GM18873 (cell line): Measurements from ENCODE around the gene GABRA4.

ENCODE experiments used
- ATAC-seq: cut with Tn5 transposase; IDR thresholded peaks from one replicate; pipeline ENCODE4 v1.9.1; 2021; ENCODE audit warnings: mild to moderate bottlenecking, moderate library complexity, moderate number of reproducible peaks; ENCODE audit not compliant: unreplicated experiment, low FRiP score

The GABRA4 gene

DNA sequence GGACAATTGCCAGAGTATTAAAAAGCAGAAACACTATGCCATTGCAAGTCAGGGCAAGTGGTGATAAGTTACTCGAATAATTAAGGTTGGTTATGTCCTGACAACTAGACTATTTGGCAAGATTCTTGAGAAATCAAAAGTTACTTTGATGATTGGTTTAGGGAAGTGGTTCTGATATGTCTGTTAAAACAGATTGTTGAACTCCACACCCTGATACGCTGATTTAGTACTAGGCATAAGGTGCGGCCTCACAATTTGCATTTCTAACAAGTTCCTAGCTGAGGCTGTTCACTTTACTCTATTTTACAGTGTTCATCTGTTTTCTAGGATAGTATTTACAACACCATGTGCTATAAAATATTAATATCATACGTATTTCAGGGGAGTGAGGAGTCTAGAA is 12.5 kb downstream of the GABRA4 start:
- no peak for ATAC-seq

DNA sequence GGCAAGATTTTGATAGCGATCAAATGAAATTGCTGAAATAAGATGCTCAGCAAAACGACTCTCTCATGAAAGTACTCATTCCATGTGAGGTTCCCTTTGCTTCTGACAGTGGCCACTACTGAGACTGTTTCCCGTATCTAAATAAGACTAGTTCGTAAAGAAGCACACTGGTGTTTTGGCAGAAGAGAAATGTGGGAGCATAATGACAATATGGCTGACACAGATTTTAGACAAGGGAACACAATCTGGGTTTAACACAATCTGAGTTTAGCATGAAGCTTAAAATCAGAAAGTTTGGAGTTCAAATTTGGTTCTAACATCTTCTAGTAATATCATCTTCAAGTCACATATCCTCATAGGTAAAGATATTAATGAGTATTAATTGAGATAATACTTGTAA is 13.7 kb downstream of the GABRA4 start:
- no peak for ATAC-seq

- ATAC-seq = no peak
These were observed 14.1 kb downstream of the GABRA4 start for GRCh38 chr4:46979283-46979682.

- no peak for ATAC-seq
These were observed 16.1 kb downstream of the GABRA4 start for GRCh38 chr4:46977245-46977644.

GRCh38 chr4:46975812-46976553 is 17.4 kb downstream of the GABRA4 start:
- no peak for ATAC-seq

GRCh38 chr4:46974891-46975543 is 18.4 kb downstream of the GABRA4 start:
- no peak for ATAC-seq

- no peak for ATAC-seq
These were observed 24.5 kb downstream of the GABRA4 start for GRCh38 chr4:46968847-46969246.

- ATAC-seq = no peak
These were observed 25.8 kb downstream of the GABRA4 start for GRCh38 chr4:46967631-46968030.

DNA sequence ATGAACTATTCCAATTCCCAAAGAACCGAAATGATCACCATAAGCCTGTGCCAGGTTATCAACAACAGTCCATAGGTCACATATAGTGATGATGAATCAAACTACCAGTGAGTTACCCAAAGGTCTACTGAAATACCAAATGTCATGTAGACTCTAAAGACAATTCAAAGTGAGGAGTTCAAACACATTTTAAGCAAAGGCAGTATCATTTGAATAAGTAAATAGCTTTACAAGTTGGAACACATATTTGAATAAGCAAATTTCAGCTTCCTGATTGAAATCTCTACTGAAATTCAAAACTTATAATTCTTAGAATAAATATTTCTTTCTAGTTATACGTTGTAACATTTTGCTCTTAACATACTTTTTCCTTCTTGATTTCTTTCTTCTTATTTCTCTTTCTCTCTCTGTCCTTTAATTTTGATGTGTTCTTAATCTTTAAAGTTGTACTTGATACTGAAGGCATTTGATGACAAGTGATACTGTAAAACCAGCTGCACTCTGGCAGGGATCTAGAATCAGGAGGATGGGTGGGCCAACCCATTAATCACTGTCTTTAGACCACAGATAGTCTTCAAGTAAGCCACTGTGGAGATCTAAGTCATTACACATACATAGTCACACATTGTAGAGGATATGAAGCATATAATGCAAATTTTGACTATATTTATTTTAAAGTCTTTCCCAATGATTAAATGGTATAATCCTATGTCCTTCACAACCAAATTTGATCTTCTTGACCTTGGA is 34.5 kb downstream of the GABRA4 start:
- ATAC-seq = no peak

GRCh38 chr4:46956451-46956850 is 36.9 kb downstream of the GABRA4 start:
- ATAC-seq = no peak

DNA sequence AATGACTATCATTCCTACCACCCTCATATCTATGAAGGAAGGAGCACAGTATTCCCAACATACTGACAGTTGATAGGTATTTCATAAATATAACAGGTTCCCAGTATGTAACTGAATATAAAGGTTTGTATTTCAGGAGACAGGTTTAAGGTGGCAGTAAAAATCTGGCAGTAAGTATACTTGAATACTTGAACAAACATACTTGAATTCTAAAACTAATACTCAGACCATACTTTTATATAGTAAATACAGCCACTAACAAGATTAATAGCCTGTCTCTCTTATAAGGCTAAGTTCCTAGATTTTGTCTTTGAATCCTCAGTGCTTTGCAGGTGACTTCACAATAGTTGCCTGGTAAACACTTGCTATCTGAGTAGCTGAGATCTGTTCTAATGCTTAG is 37.8 kb downstream of the GABRA4 start:
- no peak for ATAC-seq

- ATAC-seq = no peak
These were observed 38.7 kb downstream of the GABRA4 start for GRCh38 chr4:46954643-46955042.

GRCh38 chr4:46953564-46953963 is 39.8 kb downstream of the GABRA4 start:
- no peak for ATAC-seq

DNA sequence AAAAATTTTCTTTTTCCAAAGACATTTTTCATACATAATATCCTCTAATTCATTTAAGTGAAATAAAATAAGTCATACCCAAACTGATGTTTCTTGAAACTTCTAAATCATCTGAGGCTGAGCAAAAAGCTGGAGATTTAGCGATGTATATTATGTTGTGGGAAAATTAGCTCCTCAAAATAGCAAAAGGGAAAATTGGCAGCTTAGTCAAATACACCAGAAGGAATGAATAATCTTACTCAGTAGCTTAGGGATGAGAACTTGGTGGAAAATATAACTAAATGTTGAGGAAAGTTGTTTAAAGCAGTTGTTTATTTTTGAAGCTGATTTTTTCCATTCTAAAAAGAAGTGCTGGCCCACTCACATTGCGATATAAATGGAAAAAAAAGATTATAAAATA is 40.9 kb downstream of the GABRA4 start:
- ATAC-seq = no peak

DNA sequence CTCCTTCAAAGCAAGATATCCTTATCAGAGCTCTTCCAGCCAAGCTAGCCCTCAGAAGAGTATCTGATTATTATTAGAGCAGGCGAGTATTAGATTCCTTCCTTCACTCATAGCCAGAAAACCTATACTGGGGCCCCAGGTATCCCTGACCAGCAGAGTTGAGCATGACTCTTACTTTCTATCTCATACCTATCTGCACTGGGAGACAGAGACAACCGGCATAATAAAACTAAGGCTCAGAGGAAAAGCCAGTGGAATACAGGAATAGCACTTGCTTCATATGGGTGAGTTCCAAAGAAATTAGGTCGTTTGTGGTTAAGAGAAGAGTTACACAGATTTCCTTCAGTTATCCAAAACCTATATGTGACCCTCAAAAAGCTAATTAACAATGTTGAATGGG is 42.6 kb downstream of the GABRA4 start:
- no peak for ATAC-seq

DNA sequence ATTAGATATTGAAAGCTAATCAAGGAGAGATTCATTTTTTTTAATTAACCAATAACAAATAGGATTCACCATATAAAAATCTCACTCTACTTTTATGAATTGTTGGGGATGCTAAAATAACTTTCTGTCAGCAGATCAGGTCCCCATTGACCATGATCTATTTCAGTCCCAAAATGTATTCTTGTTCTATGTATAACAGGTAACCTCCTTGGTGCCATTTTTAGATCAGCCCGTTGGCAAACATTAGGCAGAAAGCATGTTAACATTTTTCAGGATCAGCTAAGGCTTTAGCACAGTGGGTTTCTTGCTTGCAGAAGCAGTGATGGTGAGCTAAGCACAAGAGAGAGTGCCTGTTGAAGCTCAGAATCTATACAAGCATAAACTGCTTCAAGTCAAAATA is 43.6 kb downstream of the GABRA4 start:
- no peak for ATAC-seq

GRCh38 chr4:46947541-46947940 is 45.8 kb downstream of the GABRA4 start:
- no peak for ATAC-seq

DNA sequence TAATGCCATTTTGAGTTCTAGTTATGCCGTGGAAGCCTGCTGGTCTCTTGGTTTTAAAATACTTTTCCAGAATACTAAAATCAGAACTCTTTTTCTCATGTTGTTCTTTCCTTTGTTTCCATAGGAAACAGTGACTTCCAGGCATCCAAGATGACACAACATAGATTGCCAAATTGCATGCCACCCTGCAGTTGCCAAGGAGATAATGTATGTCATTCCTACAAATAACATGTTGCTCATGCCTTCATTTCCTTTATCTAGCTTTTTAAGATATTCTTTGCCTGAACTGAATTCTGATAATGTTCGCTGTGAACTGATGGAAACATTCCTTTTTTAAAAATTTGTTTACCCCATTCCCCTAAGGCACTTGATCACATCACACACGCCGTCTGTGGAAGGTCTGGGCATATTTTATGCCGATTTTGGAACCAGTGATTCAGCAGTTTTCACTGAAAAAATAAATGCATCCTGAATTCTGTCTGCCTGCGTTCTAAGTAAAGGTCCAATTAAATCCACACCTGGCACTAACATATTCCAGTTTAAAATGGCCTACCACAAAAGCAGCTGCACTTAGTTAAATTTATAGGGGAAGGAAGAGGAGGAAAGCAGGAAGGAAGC is 46.4 kb downstream of the GABRA4 start:
- no peak for ATAC-seq

GRCh38 chr4:46945062-46945461 is 48.3 kb downstream of the GABRA4 start:
- ATAC-seq = no peak

GRCh38 chr4:46944345-46944744 is 49.0 kb downstream of the GABRA4 start:
- no peak for ATAC-seq

DNA sequence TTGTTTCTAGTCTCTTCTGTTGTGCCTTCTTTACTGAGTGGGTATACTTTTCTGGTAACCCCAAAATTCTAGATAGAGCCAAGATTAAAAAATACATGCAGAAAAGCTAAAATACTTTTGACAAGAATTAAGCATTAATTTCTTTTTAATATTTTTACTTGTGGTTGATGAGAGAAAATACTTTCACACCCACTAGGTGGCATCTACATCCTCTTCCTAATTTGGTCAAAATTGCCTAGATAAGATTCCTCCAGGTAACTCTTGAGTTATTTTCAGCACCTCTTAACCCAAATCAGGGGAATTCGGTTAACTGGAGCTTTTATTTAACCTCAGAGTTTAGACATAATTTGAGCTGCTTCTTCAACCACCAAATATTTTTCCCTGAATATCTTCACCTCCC is 55.9 kb downstream of the GABRA4 start:
- ATAC-seq = no peak
